Naive thymus-derived CD4-positive, alpha-beta T cell (primary cell): ENCODE measurements around the gene TYW1. TPM values are rescaled to one million over a fixed set of nuclear protein-coding genes. Genes with fewer than 3 reads are reported as not detected.
"Not testable (repeated sequence)": the region's sequence is repeated elsewhere in the genome, so short reads cannot be mapped to it uniquely, and the experiment has no call there.

Experiments used
- ATAC-seq: fragments of 150-1000 bp; cut with Tn5 transposase; 2 replicates; pipeline ENCODE4 v1.10.0; 2021; ENCODE audit warnings: mild to moderate bottlenecking, moderate library complexity
- CTCF ChIA-PET: fragments of 350-600 bp; sonication (Branson Sonifier 250); formaldehyde crosslinking; loops from one replicate; lab custom pipeline; 2021; ENCODE audit warnings: antibody characterized with exemption; lab: Charles Lee
- POLR2A ChIA-PET: fragments of 350-600 bp; sonication (Branson Sonifier 250); formaldehyde crosslinking; loops from one replicate; lab custom pipeline; 2021; ENCODE audit warnings: antibody characterized with exemption, inconsistent platforms; lab: Charles Lee
- DNase-seq, 9 donors: peaks; one replicate each; pipeline versions ENCODE4 v3.0.0 to v3.0.0-alpha.2; 2020 to 2022; ENCODE audit warnings: mixed read lengths in 1 of 9
- H3K27ac ChIP-seq: one replicate; pipeline ENCODE4 v1.7.0; 2013; ENCODE audit warnings: mild to moderate bottlenecking, low read depth, low read length, moderate library complexity
- H3K27me3 ChIP-seq, 2 donors: one replicate each; pipeline ENCODE4 v1.7.0; 2013; ENCODE audit warnings: low read length in 2 of 2, mild to moderate bottlenecking in 2 of 2, moderate library complexity in 2 of 2; ENCODE audit not compliant: control insufficient read depth in 2 of 2, insufficient read depth in 2 of 2
- H3K36me3 ChIP-seq, 3 experiments: 1 replicate in 2 of 3; 2 replicates in 1 of 3; pipeline ENCODE4 v1.7.0; 2013; ENCODE audit warnings: low read length in 3 of 3, mild to moderate bottlenecking in 3 of 3, moderate library complexity in 1 of 3; ENCODE audit not compliant: insufficient read depth in 3 of 3, control insufficient read depth in 2 of 3
- H3K4me1 ChIP-seq, 2 donors: one replicate each; pipeline ENCODE4 v1.7.0; 2013; ENCODE audit warnings: low read length in 2 of 2, mild to moderate bottlenecking in 2 of 2, moderate library complexity in 1 of 2; ENCODE audit not compliant: control insufficient read depth in 2 of 2, insufficient read depth in 2 of 2
- H3K4me3 ChIP-seq: 2 replicates; pipeline ENCODE4 v1.7.0; 2013; ENCODE audit warnings: mild to moderate bottlenecking, low read length
- H3K9me3 ChIP-seq, 3 experiments: 1 replicate in 2 of 3; 2 replicates in 1 of 3; pipeline ENCODE4 v1.7.0; 2013; ENCODE audit warnings: low read length in 3 of 3; ENCODE audit not compliant: control insufficient read depth in 2 of 3
- H3K27ac Mint-ChIP-seq, 9 donors: one replicate each; pipeline ENCODE4 v1.8.0; 2020 to 2022; ENCODE audit warnings: mixed read lengths in 9 of 9, mild to moderate bottlenecking in 8 of 9, moderate library complexity in 5 of 9, inconsistent platforms in 2 of 9
- H3K27me3 Mint-ChIP-seq, 5 donors: one replicate each; pipeline ENCODE4 v1.8.0; 2021 to 2022; ENCODE audit warnings: mixed read lengths in 5 of 5, mild to moderate bottlenecking in 1 of 5
- H3K36me3 Mint-ChIP-seq, 5 donors: one replicate each; pipeline ENCODE4 v1.8.0; 2020 to 2022; ENCODE audit warnings: mixed read lengths in 5 of 5, mild to moderate bottlenecking in 3 of 5, inconsistent platforms in 1 of 5
- H3K4me1 Mint-ChIP-seq, 7 donors: one replicate each; pipeline ENCODE4 v1.8.0; 2020 to 2022; ENCODE audit warnings: mixed read lengths in 7 of 7, mild to moderate bottlenecking in 3 of 7, inconsistent platforms in 1 of 7
- H3K4me3 Mint-ChIP-seq, 10 donors: one replicate each; pipeline ENCODE4 v1.8.0; 2020 to 2022; ENCODE audit warnings: mild to moderate bottlenecking in 10 of 10, mixed read lengths in 10 of 10, moderate library complexity in 6 of 10, inconsistent platforms in 2 of 10
- H3K9me3 Mint-ChIP-seq, 11 donors: one replicate each; pipeline ENCODE4 v1.8.0; 2020 to 2022; ENCODE audit warnings: mixed read lengths in 11 of 11, mild to moderate bottlenecking in 4 of 11, inconsistent platforms in 1 of 11, moderate library complexity in 1 of 11
- intact Hi-C, 2 donors: fragments of 100-400 bp; cut with micrococcal nuclease; formaldehyde crosslinking; loops; one replicate each; pipeline ENCODE4 v1.15.1; 2023
- polyA plus RNA-seq, 2 donors: library from polyadenylated mRNA; unstranded; fragments of 300-500 nt; fragmentation: Illumina TruSeq; gene quantifications; one replicate each; pipeline ENCODE4 v1.2.3, GENCODE V29; 2021
- total RNA-seq, 6 experiments: library from RNA in 5 of 6; stranded (reverse) in 5 of 6; gene quantifications; 1 replicate in 5 of 6; 2 replicates in 1 of 6; pipeline ENCODE4 v1.2.3 and lab custom pipeline; 2021 to 2026

Gene TYW1
- total and polyA plus RNA-seq, 7 experiments from 2014 or later, result 20.2 to 29.4 (median 25.0) TPM

- H3K4me1 ChIP-seq, H3K4me3 Mint-ChIP-seq, POLR2A ChIA-PET, CTCF ChIA-PET, H3K27ac ChIP-seq, intact Hi-C loops, H3K27me3 Mint-ChIP-seq, H3K27ac Mint-ChIP-seq, H3K9me3 ChIP-seq, DNase-seq, ATAC-seq, H3K4me3 ChIP-seq, H3K27me3 ChIP-seq: not testable (repeated sequence)
- peaks cover 0 to 24% (median 16%) of the 10 kb centered on the region in 7 donors for H3K4me1 Mint-ChIP-seq
- H3K9me3 Mint-ChIP-seq, result peaks cover 0 to 40% (median 18%) of the 10 kb centered on the region in 11 donors
- peaks cover 25 to 83% (median 71%) of the 10 kb centered on the region in 5 donors for H3K36me3 Mint-ChIP-seq
- H3K36me3 ChIP-seq, result peaks cover 0 to 12% (median 0%) of the 10 kb centered on the region in 3 experiments
These were observed 86.2 kb downstream of the TYW1 start for GRCh38 chr7:67082880-67083279.

GRCh38 chr7:67089261-67089660 lies 92.6 kb downstream of the TYW1 start:
- H3K27ac Mint-ChIP-seq, H3K4me1 ChIP-seq, POLR2A ChIA-PET, DNase-seq, H3K9me3 ChIP-seq, H3K4me3 ChIP-seq, CTCF ChIA-PET, ATAC-seq, H3K27me3 Mint-ChIP-seq, intact Hi-C loops, H3K4me3 Mint-ChIP-seq, H3K36me3 ChIP-seq, H3K9me3 Mint-ChIP-seq, H3K4me1 Mint-ChIP-seq, H3K27me3 ChIP-seq, H3K27ac ChIP-seq: not testable (repeated sequence)
- peaks cover 22 to 47% (median 33%) of the 10 kb centered on the region in 5 donors for H3K36me3 Mint-ChIP-seq

GRCh38 chr7:67091053-67091452 lies 94.4 kb downstream of the TYW1 start:
- DNase-seq, H3K4me3 ChIP-seq, H3K27me3 Mint-ChIP-seq, intact Hi-C loops, H3K36me3 ChIP-seq, ATAC-seq, H3K4me1 Mint-ChIP-seq, POLR2A ChIA-PET, H3K9me3 Mint-ChIP-seq, CTCF ChIA-PET, H3K9me3 ChIP-seq, H3K27ac Mint-ChIP-seq, H3K27ac ChIP-seq, H3K27me3 ChIP-seq, H3K4me1 ChIP-seq, H3K4me3 Mint-ChIP-seq: not testable (repeated sequence)
- H3K36me3 Mint-ChIP-seq, result peaks cover 12 to 39% (median 25%) of the 10 kb centered on the region in 5 donors

- H3K27ac Mint-ChIP-seq, DNase-seq, H3K9me3 Mint-ChIP-seq, POLR2A ChIA-PET, H3K27me3 Mint-ChIP-seq, H3K27ac ChIP-seq, H3K4me3 Mint-ChIP-seq, H3K36me3 ChIP-seq, CTCF ChIA-PET, intact Hi-C loops, H3K4me1 ChIP-seq, H3K27me3 ChIP-seq, ATAC-seq, H3K9me3 ChIP-seq, H3K4me3 ChIP-seq: not testable (repeated sequence)
- Mint-ChIP-seq H3K4me1 (peaks cover 0 to 16% (median 9%) of the 10 kb centered on the region in 7 donors), H3K36me3 (peaks cover 6 to 51% (median 36%) of the 10 kb centered on the region in 5 donors)
These were observed 101.4 kb downstream of the TYW1 start for GRCh38 chr7:67098031-67098430.

- H3K36me3 Mint-ChIP-seq, result peaks cover 14 to 58% (median 36%) of the 10 kb centered on the region in 5 donors
- ATAC-seq, H3K27me3 Mint-ChIP-seq, intact Hi-C loops, DNase-seq, H3K36me3 ChIP-seq, H3K27me3 ChIP-seq, CTCF ChIA-PET, H3K4me1 ChIP-seq, H3K4me3 ChIP-seq, H3K27ac ChIP-seq, H3K9me3 ChIP-seq, POLR2A ChIA-PET, H3K9me3 Mint-ChIP-seq: not testable (repeated sequence)
- H3K27ac Mint-ChIP-seq, result peak overlapping the region in 4 of 9 donors; percentile 4 to 85 (median 73)
- H3K4me3 Mint-ChIP-seq, result peak overlapping the region in 2 of 10 donors; percentile 2 to 52
- peaks cover 0 to 27% (median 18%) of the 10 kb centered on the region in 7 donors for H3K4me1 Mint-ChIP-seq
These were observed 102.8 kb downstream of the TYW1 start for GRCh38 chr7:67099406-67099805.

- H3K4me1 ChIP-seq, CTCF ChIA-PET, H3K9me3 Mint-ChIP-seq, H3K27me3 ChIP-seq, H3K9me3 ChIP-seq, H3K27ac ChIP-seq, H3K4me3 ChIP-seq, ATAC-seq, H3K27me3 Mint-ChIP-seq, H3K36me3 ChIP-seq, DNase-seq, intact Hi-C loops, POLR2A ChIA-PET: not testable (repeated sequence)
- Mint-ChIP-seq H3K4me1 (peaks cover 3 to 33% (median 23%) of the 10 kb centered on the region in 7 donors), H3K36me3 (peaks cover 14 to 54% (median 33%) of the 10 kb centered on the region in 5 donors), H3K4me3 (peak overlapping the region in 2 of 10 donors; percentile 12 to 52), H3K27ac (peak overlapping the region in 4 of 9 donors; percentile 6 to 85 (median 68))
These were observed 103.4 kb downstream of the TYW1 start for GRCh38 chr7:67100038-67100437.

- no peaks in the 10 kb centered on the region for H3K9me3 ChIP-seq
- no peak for ATAC-seq
These were observed 104.3 kb downstream of the TYW1 start for GRCh38 chr7:67100956-67101361.

More at GRCh38 chr7:67100956-67101361, 104.3 kb downstream of the TYW1 start:
- DNase-seq, result peak in 1 of 9 donors; percentile 8
- no peak overlapping the region for H3K4me3 ChIP-seq
- no peaks in the 10 kb centered on the region for H3K36me3 ChIP-seq
- H3K27me3 Mint-ChIP-seq, result no peaks in the 10 kb centered on the region
- H3K4me1 Mint-ChIP-seq, result peaks cover 9 to 41% (median 30%) of the 10 kb centered on the region in 7 donors
- ChIA-PET CTCF (no interaction called here), POLR2A (interaction anchor here (0.7 kb wide), 1 partner anchor 246 kb away, joined by 3 read pairs; no protein-coding TSS in a partner anchor)
- intact Hi-C loops, result no loop called here
- peak overlapping the region in 5 of 10 donors; percentile 1 to 60 (median 1) for H3K4me3 Mint-ChIP-seq
- peaks cover 14 to 57% (median 37%) of the 10 kb centered on the region in 5 donors for H3K36me3 Mint-ChIP-seq
- no peaks in the 10 kb centered on the region for H3K27me3 ChIP-seq
- H3K27ac Mint-ChIP-seq, result peak overlapping the region in 5 of 9 donors; percentile 62 to 80 (median 77)
- peaks cover 0 to 9% of the 10 kb centered on the region in 2 donors for H3K4me1 ChIP-seq
- peaks cover 0 to 6% (median 0%) of the 10 kb centered on the region in 11 donors for H3K9me3 Mint-ChIP-seq
- no peak overlapping the region for H3K27ac ChIP-seq
